Measurements from ENCODE around the gene PUM2.

PUM2 gene

GRCh38 chr2:20205915-20206524, 144.6 kb downstream of the PUM2 start:
- Histone ChIP-seq H3K36me3 (ENCODE audit: control insufficient read depth in 2 of 2, insufficient read depth in 2 of 2, low read length in 2 of 2) (peaks cover 28% of the 10 kb centered on the region in 2 donors), H3K9ac (ENCODE audit: low read depth in 1 of 2, low read length in 2 of 2) (no peak overlapping the region), H3K9me3 (ENCODE audit: control insufficient read depth in 2 of 2, low read length in 2 of 2) (no peaks in the 10 kb centered on the region), H3K27ac (ENCODE audit: low read depth in 2 of 2, low read length in 2 of 2) (peak overlapping the region in 1 of 2 donors; percentile 61), H3K4me3 (ENCODE audit: low read length in 2 of 2) (no peak overlapping the region), H3K27me3 (ENCODE audit: control insufficient read depth in 2 of 2, insufficient read depth in 2 of 2, low read length in 2 of 2) (no peaks in the 10 kb centered on the region), H3K4me1 (ENCODE audit: control insufficient read depth in 2 of 2, insufficient read depth in 2 of 2, low read length in 2 of 2) (peaks cover 9 to 33% of the 10 kb centered on the region in 2 donors)

GRCh38 chr2:20205069-20205468, 145.6 kb downstream of the PUM2 start:
- no peak overlapping the region for H3K9ac ChIP-seq (ENCODE audit: low read depth in 1 of 2, low read length in 2 of 2)
- no peaks in the 10 kb centered on the region for H3K9me3 ChIP-seq (ENCODE audit: control insufficient read depth in 2 of 2, low read length in 2 of 2)
- no peak overlapping the region for H3K4me3 ChIP-seq (ENCODE audit: low read length in 2 of 2)
- H3K27ac ChIP-seq (ENCODE audit: low read depth in 2 of 2, low read length in 2 of 2): peak overlapping the region in 1 of 2 donors; percentile 61
- H3K4me1 ChIP-seq (ENCODE audit: control insufficient read depth in 2 of 2, insufficient read depth in 2 of 2, low read length in 2 of 2): peaks cover 9 to 30% of the 10 kb centered on the region in 2 donors
- H3K36me3 ChIP-seq (ENCODE audit: control insufficient read depth in 2 of 2, insufficient read depth in 2 of 2, low read length in 2 of 2): peaks cover 28 to 31% of the 10 kb centered on the region in 2 donors
- no peaks in the 10 kb centered on the region for H3K27me3 ChIP-seq (ENCODE audit: control insufficient read depth in 2 of 2, insufficient read depth in 2 of 2, low read length in 2 of 2)

- peaks cover 28 to 31% of the 10 kb centered on the region in 2 donors for H3K36me3 ChIP-seq (ENCODE audit: control insufficient read depth in 2 of 2, insufficient read depth in 2 of 2, low read length in 2 of 2)
Observed at GRCh38 chr2:20203521-20204225, 147.0 kb downstream of the PUM2 start.

GRCh38 chr2:20203072-20203471, 147.6 kb downstream of the PUM2 start:
- Histone ChIP-seq H3K36me3 (ENCODE audit: control insufficient read depth in 2 of 2, insufficient read depth in 2 of 2, low read length in 2 of 2) (peaks cover 28 to 31% of the 10 kb centered on the region in 2 donors), H3K9ac (ENCODE audit: low read depth in 1 of 2, low read length in 2 of 2) (no peak overlapping the region), H3K27me3 (ENCODE audit: control insufficient read depth in 2 of 2, insufficient read depth in 2 of 2, low read length in 2 of 2) (no peaks in the 10 kb centered on the region), H3K27ac (ENCODE audit: low read depth in 2 of 2, low read length in 2 of 2) (no peak overlapping the region), H3K4me3 (ENCODE audit: low read length in 2 of 2) (no peak overlapping the region), H3K4me1 (ENCODE audit: control insufficient read depth in 2 of 2, insufficient read depth in 2 of 2, low read length in 2 of 2) (peaks cover 20 to 32% of the 10 kb centered on the region in 2 donors), H3K9me3 (ENCODE audit: control insufficient read depth in 2 of 2, low read length in 2 of 2) (no peaks in the 10 kb centered on the region)

More at GRCh38 chr2:20203521-20204225, 147.0 kb downstream of the PUM2 start:
- Histone ChIP-seq H3K4me1 (ENCODE audit: control insufficient read depth in 2 of 2, insufficient read depth in 2 of 2, low read length in 2 of 2) (peaks cover 16 to 30% of the 10 kb centered on the region in 2 donors), H3K9me3 (ENCODE audit: control insufficient read depth in 2 of 2, low read length in 2 of 2) (no peaks in the 10 kb centered on the region), H3K4me3 (ENCODE audit: low read length in 2 of 2) (no peak overlapping the region), H3K27ac (ENCODE audit: low read depth in 2 of 2, low read length in 2 of 2) (no peak overlapping the region), H3K27me3 (ENCODE audit: control insufficient read depth in 2 of 2, insufficient read depth in 2 of 2, low read length in 2 of 2) (no peaks in the 10 kb centered on the region), H3K9ac (ENCODE audit: low read depth in 1 of 2, low read length in 2 of 2) (no peak overlapping the region)

GRCh38 chr2:20201671-20202070, 149.0 kb downstream of the PUM2 start:
- Histone ChIP-seq H3K4me1 (ENCODE audit: control insufficient read depth in 2 of 2, insufficient read depth in 2 of 2, low read length in 2 of 2) (peaks cover 29 to 37% of the 10 kb centered on the region in 2 donors), H3K36me3 (ENCODE audit: control insufficient read depth in 2 of 2, insufficient read depth in 2 of 2, low read length in 2 of 2) (peaks cover 28 to 31% of the 10 kb centered on the region in 2 donors), H3K4me3 (ENCODE audit: low read length in 2 of 2) (no peak overlapping the region), H3K9me3 (ENCODE audit: control insufficient read depth in 2 of 2, low read length in 2 of 2) (no peaks in the 10 kb centered on the region), H3K27me3 (ENCODE audit: control insufficient read depth in 2 of 2, insufficient read depth in 2 of 2, low read length in 2 of 2) (no peaks in the 10 kb centered on the region), H3K27ac (ENCODE audit: low read depth in 2 of 2, low read length in 2 of 2) (no peak overlapping the region), H3K9ac (ENCODE audit: low read depth in 1 of 2, low read length in 2 of 2) (no peak overlapping the region)

- H3K27me3 ChIP-seq (ENCODE audit: control insufficient read depth in 2 of 2, insufficient read depth in 2 of 2, low read length in 2 of 2): no peaks in the 10 kb centered on the region
- H3K36me3 ChIP-seq (ENCODE audit: control insufficient read depth in 2 of 2, insufficient read depth in 2 of 2, low read length in 2 of 2): peaks cover 28 to 31% of the 10 kb centered on the region in 2 donors
- H3K9ac ChIP-seq (ENCODE audit: low read depth in 1 of 2, low read length in 2 of 2): no peak overlapping the region
- no peaks in the 10 kb centered on the region for H3K9me3 ChIP-seq (ENCODE audit: control insufficient read depth in 2 of 2, low read length in 2 of 2)
- peaks cover 35% of the 10 kb centered on the region in 2 donors for H3K4me1 ChIP-seq (ENCODE audit: control insufficient read depth in 2 of 2, insufficient read depth in 2 of 2, low read length in 2 of 2)
- H3K27ac ChIP-seq (ENCODE audit: low read depth in 2 of 2, low read length in 2 of 2): no peak overlapping the region
- no peak overlapping the region for H3K4me3 ChIP-seq (ENCODE audit: low read length in 2 of 2)
Observed at GRCh38 chr2:20200697-20201555, 149.7 kb downstream of the PUM2 start.

GRCh38 chr2:20199633-20200270, 150.9 kb downstream of the PUM2 start:
- Histone ChIP-seq H3K4me3 (ENCODE audit: low read length in 2 of 2) (no peak overlapping the region), H3K4me1 (ENCODE audit: control insufficient read depth in 2 of 2, insufficient read depth in 2 of 2, low read length in 2 of 2) (peaks cover 34 to 45% of the 10 kb centered on the region in 2 donors), H3K9me3 (ENCODE audit: control insufficient read depth in 2 of 2, low read length in 2 of 2) (no peaks in the 10 kb centered on the region), H3K27ac (ENCODE audit: low read depth in 2 of 2, low read length in 2 of 2) (no peak overlapping the region), H3K9ac (ENCODE audit: low read depth in 1 of 2, low read length in 2 of 2) (no peak overlapping the region), H3K36me3 (ENCODE audit: control insufficient read depth in 2 of 2, insufficient read depth in 2 of 2, low read length in 2 of 2) (peaks cover 28% of the 10 kb centered on the region in 2 donors), H3K27me3 (ENCODE audit: control insufficient read depth in 2 of 2, insufficient read depth in 2 of 2, low read length in 2 of 2) (no peaks in the 10 kb centered on the region)

- Histone ChIP-seq H3K36me3 (ENCODE audit: control insufficient read depth in 2 of 2, insufficient read depth in 2 of 2, low read length in 2 of 2) (peaks cover 23 to 24% of the 10 kb centered on the region in 2 donors), H3K4me1 (ENCODE audit: control insufficient read depth in 2 of 2, insufficient read depth in 2 of 2, low read length in 2 of 2) (peaks cover 39 to 48% of the 10 kb centered on the region in 2 donors), H3K9ac (ENCODE audit: low read depth in 1 of 2, low read length in 2 of 2) (peak overlapping the region in 1 of 2 donors; percentile 57), H3K9me3 (ENCODE audit: control insufficient read depth in 2 of 2, low read length in 2 of 2) (no peaks in the 10 kb centered on the region), H3K4me3 (ENCODE audit: low read length in 2 of 2) (no peak overlapping the region), H3K27ac (ENCODE audit: low read depth in 2 of 2, low read length in 2 of 2) (peak overlapping the region; percentile 95 to 98), H3K27me3 (ENCODE audit: control insufficient read depth in 2 of 2, insufficient read depth in 2 of 2, low read length in 2 of 2) (no peaks in the 10 kb centered on the region)
Observed at GRCh38 chr2:20198796-20199632, 151.6 kb downstream of the PUM2 start.
